RWPE1 (cell line): ENCODE results near the gene SIAH3.

Experiments used
- CTCF ChIA-PET: fragments of 350-600 bp; sonication (Branson Sonifier 250); formaldehyde crosslinking; extraction: SDS; loops from one replicate; lab custom pipeline; 2021; lab: Yijun Ruan, JAX
- POLR2A ChIA-PET: fragments of 400-600 bp; formaldehyde crosslinking; extraction: SDS; loops from one replicate; lab custom pipeline; 2020; ENCODE audit warnings: antibody characterized with exemption; ENCODE audit not compliant: low non-redundant PET; lab: Yijun Ruan, JAX
- DNase-seq: peaks from one replicate; pipeline ENCODE4 v3.0.0; 2012; ENCODE audit warnings: low spot score
- H3K27ac ChIP-seq: fragments of 450-650 bp; 2 replicates; pipeline ENCODE4 v1.5.1; 2017
- TF ChIP-seq, protein P1 (sequence below): fragments of 450-650 bp; conservative IDR thresholded peaks from 2 replicates; pipeline ENCODE4 v1.5.1; 2017; ENCODE audit warnings: low read depth, mild to moderate bottlenecking

The SIAH3 gene

DNA sequence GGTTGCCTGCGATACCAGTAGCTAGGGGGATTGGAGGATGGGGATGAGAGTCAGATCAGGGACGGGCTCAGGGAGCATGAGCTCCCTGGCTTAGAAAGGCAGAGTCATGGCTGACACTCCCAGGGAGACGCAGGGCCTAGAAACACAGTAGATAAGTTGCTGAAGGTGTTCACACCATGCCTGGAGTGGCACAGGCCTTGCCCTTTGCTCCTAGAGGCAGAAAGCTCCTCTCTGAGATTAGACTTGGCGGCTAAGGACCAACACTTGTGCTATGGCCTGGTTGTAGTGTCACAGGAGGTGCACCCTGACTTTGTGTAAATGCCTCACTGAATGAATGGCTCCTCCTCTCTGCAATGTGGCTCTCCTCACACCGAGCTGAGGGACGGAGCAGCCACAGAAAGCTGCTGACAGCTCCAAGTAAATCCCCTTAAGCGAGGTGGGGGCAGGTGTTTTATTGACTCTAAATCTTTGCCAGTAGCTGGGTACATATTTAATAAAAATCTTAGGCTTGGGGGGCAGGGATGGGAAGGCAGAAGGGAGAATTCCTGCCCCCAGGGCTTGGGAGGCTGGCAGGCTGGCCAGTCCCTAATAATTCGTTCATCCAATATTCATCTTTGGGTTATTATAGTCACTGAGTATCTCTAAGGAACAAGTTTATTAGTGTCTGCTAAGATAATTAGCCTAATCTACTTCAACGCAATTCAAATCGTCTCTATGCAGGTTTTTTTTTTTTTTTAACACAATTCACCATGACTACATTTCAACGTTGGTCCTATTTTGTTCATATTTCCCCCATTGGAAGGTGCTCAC is 54.9 kb downstream of the SIAH3 start:
- H3K27ac ChIP-seq: no peak overlapping the region
- no peak for DNase-seq
- CTCF ChIA-PET: no interaction called here
- TF ChIP-seq, protein P1, sequence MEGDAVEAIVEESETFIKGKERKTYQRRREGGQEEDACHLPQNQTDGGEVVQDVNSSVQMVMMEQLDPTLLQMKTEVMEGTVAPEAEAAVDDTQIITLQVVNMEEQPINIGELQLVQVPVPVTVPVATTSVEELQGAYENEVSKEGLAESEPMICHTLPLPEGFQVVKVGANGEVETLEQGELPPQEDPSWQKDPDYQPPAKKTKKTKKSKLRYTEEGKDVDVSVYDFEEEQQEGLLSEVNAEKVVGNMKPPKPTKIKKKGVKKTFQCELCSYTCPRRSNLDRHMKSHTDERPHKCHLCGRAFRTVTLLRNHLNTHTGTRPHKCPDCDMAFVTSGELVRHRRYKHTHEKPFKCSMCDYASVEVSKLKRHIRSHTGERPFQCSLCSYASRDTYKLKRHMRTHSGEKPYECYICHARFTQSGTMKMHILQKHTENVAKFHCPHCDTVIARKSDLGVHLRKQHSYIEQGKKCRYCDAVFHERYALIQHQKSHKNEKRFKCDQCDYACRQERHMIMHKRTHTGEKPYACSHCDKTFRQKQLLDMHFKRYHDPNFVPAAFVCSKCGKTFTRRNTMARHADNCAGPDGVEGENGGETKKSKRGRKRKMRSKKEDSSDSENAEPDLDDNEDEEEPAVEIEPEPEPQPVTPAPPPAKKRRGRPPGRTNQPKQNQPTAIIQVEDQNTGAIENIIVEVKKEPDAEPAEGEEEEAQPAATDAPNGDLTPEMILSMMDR: no peak
- POLR2A ChIA-PET: no interaction called here

DNA sequence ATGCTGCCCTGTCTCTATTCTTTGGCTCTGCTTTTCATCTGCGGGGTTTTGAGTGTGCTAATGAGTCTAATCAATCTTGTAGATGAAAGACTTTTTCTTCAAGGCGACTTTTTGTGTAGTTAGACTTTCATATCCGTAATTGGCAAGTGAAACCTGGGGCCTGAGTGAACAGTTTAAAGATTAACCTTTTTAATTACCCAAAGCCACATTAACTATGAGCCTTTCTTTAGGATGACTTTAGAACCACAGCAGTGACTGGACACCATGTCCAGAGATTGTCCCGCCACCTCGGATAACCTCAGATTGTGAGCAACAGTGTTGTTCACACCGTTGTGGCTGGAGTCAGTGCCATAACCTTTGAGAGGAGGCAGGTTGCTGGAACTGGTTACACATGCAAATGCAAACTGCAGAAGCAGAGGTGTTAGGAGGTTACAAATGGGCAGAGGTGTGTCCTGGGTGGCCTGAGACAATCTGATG is 58.7 kb downstream of the SIAH3 start:
- POLR2A ChIA-PET: no interaction called here
- no peak overlapping the region for H3K27ac ChIP-seq
- TF ChIP-seq, protein P1: no peak
- CTCF ChIA-PET: no interaction called here
- no peak for DNase-seq

DNA sequence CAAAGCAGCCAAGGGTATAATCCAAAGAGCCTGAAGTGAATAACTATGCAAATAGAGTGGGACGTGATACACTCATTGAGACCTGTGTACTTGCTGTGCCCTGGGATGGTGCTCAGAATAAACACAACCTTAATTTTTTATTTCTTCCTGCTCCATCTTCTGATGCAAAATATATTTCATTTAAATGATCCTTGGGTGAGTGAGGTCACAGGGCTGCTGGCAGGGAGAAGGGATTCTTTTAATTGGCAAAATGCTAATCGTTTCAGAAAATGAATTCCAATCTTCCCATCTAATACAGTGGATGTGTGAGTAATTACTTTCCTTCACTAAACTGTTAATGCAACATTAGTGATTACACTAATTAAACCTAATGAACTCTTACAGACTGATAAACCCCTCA is 63.5 kb downstream of the SIAH3 start:
- POLR2A ChIA-PET: no interaction called here
- no peak overlapping the region for H3K27ac ChIP-seq
- CTCF ChIA-PET: interaction anchor here (0.8 kb wide), 1 partner anchor 360 kb away, joined by 3 read pairs; no protein-coding TSS in a partner anchor
- no peak for DNase-seq
- TF ChIP-seq, protein P1: no peak

DNA sequence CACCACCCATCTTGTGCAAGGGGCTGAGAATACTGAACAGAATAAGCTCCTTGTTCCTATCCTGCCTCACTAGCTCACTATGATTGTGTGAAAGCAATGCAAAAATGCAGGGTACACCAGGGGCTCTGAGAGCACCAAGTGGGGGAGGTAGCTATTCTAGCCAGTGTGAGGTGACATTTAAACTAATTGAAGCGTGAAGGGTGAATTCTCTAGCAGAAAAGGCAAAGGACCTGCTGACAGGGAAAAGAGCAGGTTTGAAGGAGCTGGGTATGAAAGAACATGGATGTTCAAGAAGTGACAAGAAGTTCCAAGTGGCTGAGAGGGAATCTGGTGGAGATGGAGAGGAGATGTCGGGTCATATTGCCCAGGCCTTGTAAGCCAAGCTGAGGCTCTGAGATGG is 64.2 kb downstream of the SIAH3 start:
- ChIA-PET CTCF (interaction anchor here (0.8 kb wide), 1 partner anchor 361 kb away, joined by 3 read pairs; no protein-coding TSS in a partner anchor), POLR2A (no interaction called here)
- TF ChIP-seq, protein P1: no peak
- DNase-seq: no peak
- no peak overlapping the region for H3K27ac ChIP-seq

DNA sequence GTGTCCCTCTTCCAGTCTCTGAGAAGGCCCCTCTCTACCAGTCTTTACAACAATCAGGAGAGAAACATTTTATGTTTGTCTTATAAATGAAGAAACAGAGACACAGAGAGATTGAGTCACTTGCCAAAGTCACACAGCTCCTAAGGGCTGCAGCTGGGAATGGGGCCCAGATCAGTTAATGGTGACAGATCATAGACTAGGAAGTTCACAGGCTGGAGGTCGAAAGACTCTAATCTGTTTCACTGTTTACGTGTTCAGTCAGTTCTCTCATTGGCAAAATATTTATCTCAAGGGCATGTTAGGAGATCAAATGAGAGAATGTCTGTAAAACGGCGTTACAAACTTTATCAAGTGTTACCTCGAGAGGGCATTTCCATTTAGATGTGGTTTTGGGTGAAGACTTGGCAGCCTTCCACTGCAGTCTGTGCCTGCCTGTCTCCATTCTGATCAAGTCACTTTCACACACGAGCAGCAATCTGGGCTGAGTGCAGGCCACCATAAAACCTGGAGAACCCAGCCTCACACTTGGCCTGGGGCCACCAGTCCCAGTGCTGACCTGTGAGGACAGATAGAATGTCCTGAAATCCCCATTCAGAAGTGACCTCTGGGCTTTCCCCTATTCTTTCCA is 65.1 kb downstream of the SIAH3 start:
- POLR2A ChIA-PET: no interaction called here
- CTCF ChIA-PET: no interaction called here
- no peak overlapping the region for H3K27ac ChIP-seq
- TF ChIP-seq, protein P1: no peak
- no peak for DNase-seq

DNA sequence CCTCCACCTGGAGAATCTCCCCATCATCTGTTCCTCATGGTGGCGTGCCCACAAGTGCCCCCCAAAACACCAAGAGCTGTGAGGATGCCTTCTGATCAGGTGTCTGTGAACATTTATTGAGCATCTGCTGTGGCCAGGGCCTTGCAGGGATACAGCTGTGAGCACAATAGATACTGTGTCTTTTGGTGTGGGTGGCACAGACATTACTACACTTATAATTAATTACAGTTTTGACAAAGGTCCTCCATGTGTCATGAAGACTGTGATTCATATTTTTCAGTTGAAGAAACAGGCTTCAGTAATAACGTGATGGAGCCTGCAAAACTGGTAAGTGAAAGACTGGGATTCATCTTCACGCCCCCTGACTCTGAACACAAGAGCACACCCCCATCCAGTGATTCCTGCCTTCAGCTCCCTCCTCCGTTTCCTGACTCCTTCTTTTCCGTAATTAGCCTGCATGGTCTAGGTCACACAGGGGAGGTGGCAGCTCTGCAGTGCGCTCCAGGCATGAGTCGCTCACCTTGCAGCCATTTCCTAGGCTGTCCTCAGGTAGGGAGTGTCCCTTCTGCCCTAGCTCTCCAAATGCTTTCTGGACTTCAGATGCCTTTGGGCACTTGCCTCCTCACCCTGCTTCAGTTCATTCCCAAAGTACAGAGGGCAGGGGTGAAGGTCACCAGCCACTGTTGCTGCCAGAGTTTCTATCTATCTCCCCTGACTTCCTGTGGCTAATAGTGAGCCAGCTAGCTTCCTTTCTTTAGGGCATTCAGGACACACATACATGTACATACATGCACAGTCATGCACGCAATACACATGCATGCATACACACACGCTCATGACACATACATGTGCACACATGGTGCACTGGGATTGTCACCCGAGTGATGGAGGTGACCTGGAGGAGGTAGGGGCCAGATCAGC is 66.5 kb downstream of the SIAH3 start:
- TF ChIP-seq, protein P1: no peak
- ChIA-PET POLR2A (no interaction called here), CTCF (interaction anchor here (0.6 to 0.7 kb wide), 3 partner anchors 86 to 396 kb away, joined by 3 to 6 read pairs (median 4); no protein-coding TSS in a partner anchor)
- peak; percentile 7 for DNase-seq
- H3K27ac ChIP-seq: no peak overlapping the region
